Activated CD8-positive, alpha-beta memory T cell treated with anti-CD3 and anti-CD28 coated beads for 4 hours (primary cell): ENCODE results near the gene PDE4D.
"Not testable (repeated sequence)": the region's sequence is repeated elsewhere in the genome, so short reads cannot be mapped to it uniquely, and the experiment has no call there.

Experiments
- DNase-seq, 2 donors: peaks; one replicate each; pipeline ENCODE4 v3.0.0-alpha.2; 2020; ENCODE audit warnings: low read depth in 2 of 2

Gene PDE4D

GRCh38 chr5:59421986-59422941, 471.3 kb downstream of the PDE4D start:
- DNase-seq = no peak

GRCh38 chr5:59420596-59420995, 472.9 kb downstream of the PDE4D start:
- DNase-seq = no peak

GRCh38 chr5:59418808-59419207, 474.7 kb downstream of the PDE4D start:
- DNase-seq = no peak

GRCh38 chr5:59416451-59416850, 477.1 kb downstream of the PDE4D start:
- DNase-seq = no peak

- DNase-seq = no peak
Observed at GRCh38 chr5:59416026-59416425, 477.5 kb downstream of the PDE4D start.

GRCh38 chr5:59412428-59412827, 481.1 kb downstream of the PDE4D start:
- no peak for DNase-seq

GRCh38 chr5:59408997-59409396, 484.5 kb downstream of the PDE4D start:
- DNase-seq = not testable (repeated sequence)

GRCh38 chr5:59407967-59408366, 485.6 kb downstream of the PDE4D start:
- no peak for DNase-seq

GRCh38 chr5:59401637-59402036, 491.9 kb downstream of the PDE4D start:
- no peak for DNase-seq

- not testable (repeated sequence) for DNase-seq
Observed at GRCh38 chr5:59394956-59395355, 498.6 kb downstream of the PDE4D start.

GRCh38 chr5:59393585-59394420, 499.7 kb downstream of the PDE4D start:
- DNase-seq = no peak

GRCh38 chr5:59391576-59391975, 501.9 kb downstream of the PDE4D start:
- no peak for DNase-seq

- DNase-seq = no peak
Observed at GRCh38 chr5:59390989-59391388, 502.5 kb downstream of the PDE4D start.

- DNase-seq = no peak
Observed at GRCh38 chr5:59390074-59390659, 503.4 kb downstream of the PDE4D start.

- DNase-seq = no peak
Observed at GRCh38 chr5:59387127-59387526, 506.4 kb downstream of the PDE4D start.

- DNase-seq = no peak
Observed at GRCh38 chr5:59385700-59386099, 507.8 kb downstream of the PDE4D start.

- DNase-seq = no peak
Observed at GRCh38 chr5:59380350-59380951, 513.1 kb downstream of the PDE4D start.

GRCh38 chr5:59374036-59374435, 519.5 kb downstream of the PDE4D start:
- not testable (repeated sequence) for DNase-seq

GRCh38 chr5:59371525-59372127, 521.9 kb downstream of the PDE4D start:
- DNase-seq = no peak

- no peak for DNase-seq
Observed at GRCh38 chr5:59368951-59369350, 524.6 kb downstream of the PDE4D start.

GRCh38 chr5:59367791-59368394, 525.6 kb downstream of the PDE4D start:
- DNase-seq = no peak
